NT2/D1 (cell line): ENCODE results near the gene CIROP.

Experiments used
- DNase-seq: peaks from one replicate; pipeline ENCODE4 v3.0.0-alpha.2; 2011; ENCODE audit warnings: low read depth, low spot score
- H3K27me3 ChIP-seq: 2 replicates; pipeline ENCODE4 v1.6.0; 2011; ENCODE audit warnings: mild to moderate bottlenecking; ENCODE audit not compliant: insufficient read length, insufficient read depth
- H3K36me3 ChIP-seq: 2 replicates; pipeline ENCODE4 v1.6.1; 2011; ENCODE audit warnings: mild to moderate bottlenecking, low read length, mixed read lengths; ENCODE audit not compliant: insufficient read depth, insufficient read length
- H3K4me1 ChIP-seq: 2 replicates; pipeline ENCODE4 v1.5.1; 2011; ENCODE audit not compliant: insufficient read depth, insufficient read length
- H3K4me3 ChIP-seq: 2 replicates; pipeline ENCODE4 v1.5.1; 2011; ENCODE audit warnings: low read depth; ENCODE audit not compliant: insufficient read length
- H3K9ac ChIP-seq: 2 replicates; pipeline ENCODE4 v1.6.0; 2011; ENCODE audit warnings: low read depth; ENCODE audit not compliant: insufficient read length
- H3K9me3 ChIP-seq: 2 replicates; pipeline ENCODE4 v1.5.1; 2011; ENCODE audit warnings: mild to moderate bottlenecking, low read length; ENCODE audit not compliant: insufficient read depth
- SUZ12 ChIP-seq: IDR thresholded peaks from 2 replicates; pipeline ENCODE4 v1.6.1; 2011; ENCODE audit not compliant: insufficient read length, insufficient read depth; ENCODE audit errors: extremely low read depth
- YY1 ChIP-seq: IDR thresholded peaks from 2 replicates; pipeline ENCODE4 v1.6.1; 2011; ENCODE audit not compliant: insufficient read length, insufficient read depth
- ZNF274 ChIP-seq: IDR thresholded peaks from 2 replicates; pipeline ENCODE4 v1.6.1; 2011; ENCODE audit warnings: mild to moderate bottlenecking, low read depth, low read length

Gene CIROP

GRCh38 chr14:23095196-23096108 lies 9.3 kb downstream of the CIROP start, which contains the start of gene C14orf119:
C14orf119 (plus strand) TSS chr14:23095505; CDS start chr14:23097659, 2,154 bp downstream.
- TF ChIP-seq YY1, result no peak
- TF ChIP-seq ZNF274, result no peak
- TF ChIP-seq SUZ12, result no peak
- Histone ChIP-seq H3K9ac (peak within 1 kb of the TSS; percentile 99), H3K36me3 (peaks cover 51% of the 10 kb centered on the region), H3K4me1 (no peaks in the 10 kb centered on the region), H3K27me3 (no peaks in the 10 kb centered on the region), H3K9me3 (no peaks in the 10 kb centered on the region), H3K4me3 (peak within 1 kb of the TSS; percentile 94)
- peak; percentile 96 for DNase-seq

- peak within 1 kb of the TSS; percentile 94 for H3K4me3 ChIP-seq
- peak; percentile 80 for DNase-seq
- no peaks in the 10 kb centered on the region for H3K27me3 ChIP-seq
- no peaks in the 10 kb centered on the region for H3K9me3 ChIP-seq
- peak within 1 kb of the TSS; percentile 99 for H3K9ac ChIP-seq
- no peaks in the 10 kb centered on the region for H3K4me1 ChIP-seq
- H3K36me3 ChIP-seq, result peaks cover 58% of the 10 kb centered on the region
- TF ChIP-seq YY1 (peak; percentile 73), SUZ12 (no peak), ZNF274 (no peak)
Measured at GRCh38 chr14:23094666-23095195, 10.1 kb downstream of the CIROP start, which contains the start of gene ACIN1. ACIN1 (minus strand) TSS chr14:23095136; CDS start chr14:23095112, 24 bp downstream.

GRCh38 chr14:23093991-23094665 lies 10.7 kb downstream of the CIROP start:
- Histone ChIP-seq H3K27me3 (no peaks in the 10 kb centered on the region), H3K4me1 (no peaks in the 10 kb centered on the region), H3K4me3 (peak overlapping the region; percentile 94), H3K36me3 (peaks cover 62% of the 10 kb centered on the region), H3K9me3 (no peaks in the 10 kb centered on the region), H3K9ac (peak overlapping the region; percentile 99)
- TF ChIP-seq SUZ12 (no peak), YY1 (no peak), ZNF274 (no peak)
- no peak for DNase-seq

GRCh38 chr14:23093526-23093925 lies 11.3 kb downstream of the CIROP start:
- Histone ChIP-seq H3K9me3 (no peaks in the 10 kb centered on the region), H3K27me3 (no peaks in the 10 kb centered on the region), H3K36me3 (peaks cover 60% of the 10 kb centered on the region), H3K9ac (peak overlapping the region; percentile 99), H3K4me1 (no peaks in the 10 kb centered on the region), H3K4me3 (peak overlapping the region; percentile 94)
- TF ChIP-seq SUZ12, result no peak
- TF ChIP-seq ZNF274, result no peak
- no peak for TF ChIP-seq YY1
- no peak for DNase-seq

- no peak for DNase-seq
- no peaks in the 10 kb centered on the region for H3K4me1 ChIP-seq
- no peak overlapping the region for H3K9ac ChIP-seq
- H3K36me3 ChIP-seq, result peaks cover 59% of the 10 kb centered on the region
- H3K4me3 ChIP-seq, result no peak overlapping the region
- H3K27me3 ChIP-seq, result no peaks in the 10 kb centered on the region
- TF ChIP-seq SUZ12, result no peak
- TF ChIP-seq ZNF274, result no peak
- TF ChIP-seq YY1, result no peak
- no peaks in the 10 kb centered on the region for H3K9me3 ChIP-seq
Measured at GRCh38 chr14:23093104-23093503, 11.7 kb downstream of the CIROP start.

- Histone ChIP-seq H3K36me3 (peaks cover 58% of the 10 kb centered on the region), H3K9ac (no peak overlapping the region), H3K4me3 (no peak overlapping the region), H3K4me1 (no peaks in the 10 kb centered on the region), H3K9me3 (no peaks in the 10 kb centered on the region), H3K27me3 (no peaks in the 10 kb centered on the region)
- DNase-seq, result no peak
- TF ChIP-seq SUZ12, result no peak
- TF ChIP-seq YY1, result no peak
- TF ChIP-seq ZNF274, result no peak
Measured at GRCh38 chr14:23091294-23092225, 13.2 kb downstream of the CIROP start.
